HG03439 (cell line): ENCODE results near the gene TOP1.

Experiments
- ATAC-seq: cut with Tn5 transposase; IDR thresholded peaks from one replicate; pipeline ENCODE4 v1.9.1; 2021; ENCODE audit warnings: mild to moderate bottlenecking, moderate library complexity; ENCODE audit not compliant: unreplicated experiment

TOP1 gene

GRCh38 chr20:41165001-41165882 lies 136.6 kb downstream of the TOP1 start:
- no peak for ATAC-seq

DNA sequence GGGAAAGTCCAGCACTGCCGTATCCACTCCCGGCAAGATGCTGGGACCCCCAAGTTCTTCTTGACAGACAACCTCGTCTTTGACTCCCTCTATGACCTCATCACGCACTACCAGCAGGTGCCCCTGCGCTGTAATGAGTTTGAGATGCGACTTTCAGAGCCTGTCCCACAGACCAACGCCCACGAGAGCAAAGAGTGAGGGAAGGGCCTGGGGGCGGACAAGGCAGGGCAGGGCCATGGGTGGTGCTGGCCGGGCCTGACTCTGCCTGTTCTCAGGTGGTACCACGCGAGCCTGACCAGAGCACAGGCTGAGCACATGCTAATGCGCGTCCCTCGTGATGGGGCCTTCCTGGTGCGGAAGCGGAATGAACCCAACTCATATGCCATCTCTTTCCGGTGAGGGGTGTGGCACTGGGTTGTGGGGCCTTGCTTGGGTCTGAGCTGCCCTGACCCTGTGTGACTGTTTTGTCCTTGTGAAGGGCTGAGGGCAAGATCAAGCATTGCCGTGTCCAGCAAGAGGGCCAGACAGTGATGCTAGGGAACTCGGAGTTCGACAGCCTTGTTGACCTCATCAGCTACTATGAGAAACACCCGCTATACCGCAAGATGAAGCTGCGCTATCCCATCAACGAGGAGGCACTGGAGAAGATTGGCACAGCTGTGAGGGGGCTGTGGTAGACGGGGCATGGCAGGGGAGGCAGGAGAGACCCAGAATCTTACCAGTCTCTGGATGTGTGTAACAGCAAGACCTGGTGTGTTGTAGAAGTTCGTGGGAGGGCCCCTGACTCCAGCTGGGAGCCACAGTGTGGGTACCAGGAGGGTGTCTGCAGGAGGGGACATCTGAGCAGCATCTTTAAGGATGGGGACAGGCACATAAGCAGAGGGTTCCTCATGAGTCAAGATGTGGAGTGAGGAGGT lies 137.8 kb downstream of the TOP1 start:
- ATAC-seq, result no peak

GRCh38 chr20:41167118-41167470 lies 138.5 kb downstream of the TOP1 start:
- ATAC-seq, result no peak

DNA sequence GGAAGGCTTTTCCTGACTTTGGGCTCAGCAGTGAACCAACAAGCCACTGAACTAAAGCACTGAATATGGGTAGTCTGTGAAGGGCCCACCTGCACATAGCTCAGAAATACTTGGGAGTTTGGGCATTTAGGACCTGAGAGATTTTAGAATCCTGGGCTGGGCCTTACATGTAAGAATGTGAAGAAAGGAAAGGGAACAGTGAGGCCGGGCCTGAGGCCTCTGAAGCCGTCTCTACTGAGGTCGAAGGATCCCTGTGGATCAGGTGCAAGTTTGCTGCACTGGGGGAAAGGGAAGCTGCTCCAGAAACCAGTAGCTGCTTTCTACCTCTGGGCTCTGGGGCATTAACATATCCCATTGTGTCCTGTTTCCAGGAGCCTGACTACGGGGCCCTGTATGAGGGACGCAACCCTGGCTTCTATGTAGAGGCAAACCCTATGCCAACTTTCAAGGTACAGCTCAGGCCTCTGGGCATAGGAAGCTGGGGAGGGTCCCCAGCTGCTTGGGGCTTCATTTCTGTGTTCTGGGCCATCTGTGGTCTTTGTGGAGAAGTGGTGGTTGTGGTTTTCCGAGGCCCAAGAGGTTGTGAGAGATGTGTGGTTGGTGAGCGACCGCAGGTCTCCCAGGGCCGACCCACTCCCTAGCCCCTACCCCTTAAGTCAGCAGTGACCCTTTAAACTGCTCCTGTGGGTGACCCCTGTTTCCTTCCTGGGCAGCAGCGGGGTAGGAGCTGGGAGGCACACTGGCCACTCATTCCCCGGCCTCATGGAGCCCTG lies 139.0 kb downstream of the TOP1 start:
- no peak for ATAC-seq

DNA sequence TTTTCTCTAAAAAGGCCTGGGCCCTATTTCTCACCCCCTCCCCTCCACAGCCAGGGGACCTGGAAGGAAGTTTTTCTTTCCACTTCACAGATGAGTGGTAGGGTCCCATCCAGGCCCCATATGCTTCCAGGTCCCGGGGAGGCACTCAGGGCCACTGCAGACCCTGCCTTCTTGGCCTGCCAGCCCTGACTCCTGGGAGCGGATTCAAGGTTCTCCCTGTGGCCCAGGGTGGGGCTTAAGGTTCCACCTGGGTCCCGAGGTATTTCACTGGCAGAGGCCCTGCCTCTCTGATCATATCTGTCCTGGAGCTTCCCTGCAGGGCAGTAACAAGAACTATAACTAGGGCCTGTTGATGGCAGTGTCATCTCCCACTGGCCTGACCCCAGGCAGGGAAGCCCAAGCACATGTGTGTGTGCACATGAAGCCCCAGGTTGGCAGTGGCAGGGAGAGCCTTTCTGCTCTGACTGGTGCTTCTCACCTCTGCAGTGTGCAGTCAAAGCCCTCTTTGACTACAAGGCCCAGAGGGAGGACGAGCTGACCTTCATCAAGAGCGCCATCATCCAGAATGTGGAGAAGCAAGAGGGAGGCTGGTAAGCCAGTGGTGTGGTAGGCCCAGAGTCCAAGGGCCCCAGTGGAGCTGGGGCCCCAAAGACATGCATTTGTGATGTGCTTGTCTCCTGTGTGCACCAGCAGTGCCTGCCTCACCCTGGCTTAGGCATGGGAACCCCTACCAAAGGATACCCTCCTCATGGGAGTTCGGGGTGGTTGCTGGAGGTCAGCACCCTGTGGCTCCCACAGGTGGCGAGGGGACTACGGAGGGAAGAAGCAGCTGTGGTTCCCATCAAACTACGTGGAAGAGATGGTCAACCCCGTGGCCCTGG lies 139.9 kb downstream of the TOP1 start:
- ATAC-seq, result no peak

GRCh38 chr20:41169162-41169690 lies 140.6 kb downstream of the TOP1 start:
- no peak for ATAC-seq

- no peak for ATAC-seq
Measured at GRCh38 chr20:41169791-41170351, 141.2 kb downstream of the TOP1 start.

DNA sequence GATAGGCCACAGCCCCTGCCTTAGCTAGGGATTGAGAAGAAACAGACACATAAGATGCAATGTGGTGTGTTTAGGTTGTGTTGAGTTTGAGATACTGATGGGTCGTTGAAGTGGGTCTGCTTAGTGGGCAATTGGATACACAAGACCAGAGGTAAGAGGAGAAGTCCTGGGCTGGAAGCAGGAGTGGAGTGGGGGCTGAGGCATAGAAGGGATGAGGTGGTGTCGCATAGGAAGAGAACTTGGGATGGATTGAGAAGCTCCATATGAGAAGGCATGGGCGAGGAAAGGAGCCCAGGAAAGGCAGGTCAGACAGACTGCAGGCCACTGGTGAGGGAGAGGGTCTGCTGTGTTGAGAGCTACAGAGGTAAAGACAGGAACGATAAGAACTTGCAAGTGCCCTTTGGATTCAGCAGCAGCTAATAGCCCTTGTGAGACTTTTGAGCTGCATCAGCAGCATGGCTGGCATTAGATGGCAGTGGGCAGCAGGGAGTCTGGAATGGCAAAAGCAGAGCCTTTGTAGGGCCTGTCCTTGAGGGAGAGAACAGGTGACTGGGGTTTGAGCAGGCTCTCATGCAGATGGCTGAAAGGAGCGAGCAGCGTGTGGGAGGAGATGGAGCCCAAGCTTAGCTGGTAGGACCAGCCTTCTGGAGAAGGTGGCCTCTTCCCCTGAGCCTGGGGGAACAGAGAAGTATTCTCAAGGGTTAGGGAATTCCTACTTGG lies 141.9 kb downstream of the TOP1 start:
- ATAC-seq, result no peak

- ATAC-seq, result no peak
Measured at GRCh38 chr20:41171736-41172295, 143.2 kb downstream of the TOP1 start.

DNA sequence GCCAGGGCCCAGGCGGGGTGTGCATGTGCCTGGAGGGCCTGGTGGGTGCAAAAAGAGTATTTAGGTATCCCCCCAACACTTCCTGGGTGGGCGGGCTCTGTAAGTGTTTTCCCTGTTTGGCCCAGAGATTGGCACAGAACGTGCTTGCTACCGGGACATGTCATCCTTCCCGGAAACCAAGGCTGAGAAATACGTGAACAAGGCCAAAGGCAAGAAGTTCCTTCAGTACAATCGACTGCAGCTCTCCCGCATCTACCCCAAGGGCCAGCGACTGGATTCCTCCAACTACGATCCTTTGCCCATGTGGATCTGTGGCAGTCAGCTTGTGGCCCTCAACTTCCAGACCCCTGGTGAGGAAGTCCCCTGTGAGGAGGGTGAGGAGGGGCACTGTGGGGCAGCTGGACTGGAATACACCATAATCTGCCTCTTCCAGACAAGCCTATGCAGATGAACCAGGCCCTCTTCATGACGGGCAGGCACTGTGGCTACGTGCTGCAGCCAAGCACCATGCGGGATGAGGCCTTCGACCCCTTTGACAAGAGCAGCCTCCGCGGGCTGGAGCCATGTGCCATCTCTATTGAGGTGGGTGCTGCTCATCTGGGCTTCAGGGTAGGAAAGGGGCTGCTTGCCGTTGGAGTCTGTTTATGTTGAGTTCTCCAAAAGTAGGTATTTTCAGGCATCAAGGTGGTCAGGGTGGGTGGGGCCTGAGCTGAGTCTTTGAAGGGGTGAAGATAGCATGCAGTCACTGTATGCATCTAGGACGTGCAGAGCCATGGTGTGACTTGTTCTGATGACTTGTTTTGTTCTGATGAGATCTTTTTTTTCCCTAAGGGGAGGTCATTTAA lies 143.9 kb downstream of the TOP1 start:
- no peak for ATAC-seq

- no peak for ATAC-seq
Measured at GRCh38 chr20:41173161-41173721, 144.6 kb downstream of the TOP1 start.

DNA sequence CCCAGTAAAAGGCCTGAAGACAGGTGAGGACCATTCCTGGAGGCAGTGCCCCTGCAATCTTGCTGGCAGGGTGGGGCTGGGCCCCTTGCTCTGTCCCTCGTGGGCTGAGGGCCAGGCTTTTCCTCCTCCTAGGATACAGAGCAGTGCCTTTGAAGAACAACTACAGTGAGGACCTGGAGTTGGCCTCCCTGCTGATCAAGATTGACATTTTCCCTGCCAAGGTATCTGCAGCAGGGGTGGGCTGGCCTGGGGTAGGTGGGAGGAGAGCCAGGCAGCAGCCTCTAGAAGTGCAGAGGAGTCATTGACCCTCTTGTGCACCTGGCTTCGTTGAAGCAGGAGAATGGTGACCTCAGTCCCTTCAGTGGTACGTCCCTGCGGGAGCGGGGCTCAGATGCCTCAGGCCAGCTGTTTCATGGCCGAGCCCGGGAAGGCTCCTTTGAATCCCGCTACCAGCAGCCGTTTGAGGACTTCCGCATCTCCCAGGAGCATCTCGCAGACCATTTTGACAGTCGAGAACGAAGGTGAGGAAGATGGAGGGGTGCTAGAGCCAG lies 145.2 kb downstream of the TOP1 start:
- ATAC-seq, result no peak
